Stromal cell of bone marrow (primary cell): ENCODE data around the gene PHF23.
A peak's percentile ranks its signal among the peaks of the same experiment; 100 is the strongest.

ENCODE experiments used
- DNase-seq: peaks from one replicate; pipeline ENCODE4 v3.0.0-alpha.2; 2012; ENCODE audit warnings: low read depth

PHF23 gene

GRCh38 chr17:7237761-7238419 is 1.4 kb downstream of the PHF23 start:
- no peak for DNase-seq

GRCh38 chr17:7237266-7237760 is 1.9 kb downstream of the PHF23 start:
- DNase-seq: no peak

GRCh38 chr17:7236808-7237207 is 2.4 kb downstream of the PHF23 start:
- no peak for DNase-seq

- DNase-seq: no peak
Observed at GRCh38 chr17:7235693-7236665, 3.3 kb downstream of the PHF23 start.

GRCh38 chr17:7234083-7234951 is 4.9 kb downstream of the PHF23 start, which contains the start of gene DVL2:
Gene DVL2 (minus strand): TSS chr17:7234517. CDS start chr17:7234262, 255 bp downstream.
- peak; percentile 85 for DNase-seq

GRCh38 chr17:7233701-7234082 is 5.6 kb downstream of the PHF23 start:
- no peak for DNase-seq

GRCh38 chr17:7232114-7232513 is 7.1 kb downstream of the PHF23 start:
- no peak for DNase-seq

- no peak for DNase-seq
Observed at GRCh38 chr17:7229504-7229903, 9.8 kb downstream of the PHF23 start.

- no peak for DNase-seq
Observed at GRCh38 chr17:7228920-7229319, 10.3 kb downstream of the PHF23 start.

- DNase-seq: no peak
Observed at GRCh38 chr17:7226721-7227710, 12.2 kb downstream of the PHF23 start.

GRCh38 chr17:7225711-7226331 is 13.4 kb downstream of the PHF23 start:
- DNase-seq: no peak

- DNase-seq: no peak
Observed at GRCh38 chr17:7224661-7225111, 14.6 kb downstream of the PHF23 start.

GRCh38 chr17:7224110-7224509 is 15.1 kb downstream of the PHF23 start:
- no peak for DNase-seq

GRCh38 chr17:7223375-7223774 is 15.9 kb downstream of the PHF23 start:
- DNase-seq: no peak

- DNase-seq: no peak
Observed at GRCh38 chr17:7222972-7223292, 16.3 kb downstream of the PHF23 start.

- no peak for DNase-seq
Observed at GRCh38 chr17:7222093-7222971, 16.9 kb downstream of the PHF23 start.

- no peak for DNase-seq
Observed at GRCh38 chr17:7221278-7222092, 17.8 kb downstream of the PHF23 start.

GRCh38 chr17:7220593-7221277 is 18.5 kb downstream of the PHF23 start:
- no peak for DNase-seq
